Cardiac septum (tissue), 1 donor: Measurements from ENCODE around the gene JARID2. TPM values are rescaled to one million over a fixed set of nuclear protein-coding genes. Genes with fewer than 3 reads are reported as not detected.
"Not testable (repeated sequence)": the region's sequence is repeated elsewhere in the genome, so short reads cannot be mapped to it uniquely, and the experiment has no call there.

Experiments
- DNase-seq: peaks from one replicate; pipeline ENCODE4 v3.0.0-alpha.2; 2020; ENCODE audit warnings: low spot score
- intact Hi-C: fragments of 100-400 bp; cut with DNase I; formaldehyde crosslinking; loops from one replicate; pipeline ENCODE4 v1.14.0; 2022
- total RNA-seq: library from RNA; stranded (reverse); fragmentation: NEBNext Ultra II Directional; extraction: Animal tissue kit (Norgen Biotek cat#: 25700); gene quantifications from one replicate; pipeline ENCODE4 v1.2.1, GENCODE V29; 2021
- donor health status: DM: no; HTN: no; CAD: no.

JARID2 gene
- total RNA-seq, 1 donor from 2014 or later, result 4.5 TPM

- intact Hi-C loops, result no loop called here
- DNase-seq, result no peak
Measured at GRCh38 chr6:15526212-15526701, 280.4 kb downstream of the JARID2 start.

GRCh38 chr6:15527838-15528617, 282.2 kb downstream of the JARID2 start:
- DNase-seq, result no peak
- intact Hi-C loops, result no loop called here

- intact Hi-C loops, result no loop called here
- no peak for DNase-seq
Measured at GRCh38 chr6:15528870-15529269, 283.0 kb downstream of the JARID2 start.

GRCh38 chr6:15530411-15530810, 284.5 kb downstream of the JARID2 start:
- intact Hi-C loops, result no loop called here
- DNase-seq, result no peak

GRCh38 chr6:15531973-15532372, 286.1 kb downstream of the JARID2 start:
- no peak for DNase-seq
- intact Hi-C loops, result no loop called here

- DNase-seq, result no peak
- intact Hi-C loops, result no loop called here
Measured at GRCh38 chr6:15533379-15534026, 287.6 kb downstream of the JARID2 start.

GRCh38 chr6:15534974-15535373, 289.1 kb downstream of the JARID2 start:
- no peak for DNase-seq
- intact Hi-C loops, result no loop called here

GRCh38 chr6:15535495-15536197, 289.8 kb downstream of the JARID2 start:
- DNase-seq, result no peak
- intact Hi-C loops, result no loop called here

GRCh38 chr6:15536198-15536955, 290.5 kb downstream of the JARID2 start:
- no peak for DNase-seq
- intact Hi-C loops, result no loop called here

- DNase-seq, result no peak
- intact Hi-C loops, result no loop called here
Measured at GRCh38 chr6:15538106-15538505, 292.2 kb downstream of the JARID2 start.

GRCh38 chr6:15538766-15539495, 293.1 kb downstream of the JARID2 start:
- intact Hi-C loops, result no loop called here
- no peak for DNase-seq

- intact Hi-C loops, result no loop called here
- DNase-seq, result no peak
Measured at GRCh38 chr6:15539722-15540270, 293.9 kb downstream of the JARID2 start.

GRCh38 chr6:15543332-15543917, 297.6 kb downstream of the JARID2 start:
- intact Hi-C loops, DNase-seq: not testable (repeated sequence)

GRCh38 chr6:15544321-15544900, 298.5 kb downstream of the JARID2 start:
- no peak for DNase-seq
- intact Hi-C loops, result no loop called here

GRCh38 chr6:15546591-15546990, 300.7 kb downstream of the JARID2 start:
- intact Hi-C loops, result no loop called here

GRCh38 chr6:15547400-15547799, 301.5 kb downstream of the JARID2 start:
- intact Hi-C loops, result no loop called here
- no peak for DNase-seq

More at GRCh38 chr6:15546591-15546990, 300.7 kb downstream of the JARID2 start:
- DNase-seq, result no peak

GRCh38 chr6:15549371-15549770, 303.5 kb downstream of the JARID2 start:
- DNase-seq, result no peak
- intact Hi-C loops, result no loop called here

- intact Hi-C loops, result no loop called here
Measured at GRCh38 chr6:15550546-15551123, 304.8 kb downstream of the JARID2 start.

More at GRCh38 chr6:15550546-15551123, 304.8 kb downstream of the JARID2 start:
- no peak for DNase-seq
